ENCODE measurements around the gene PNN.
"Not testable (repeated sequence)": the region's sequence is repeated elsewhere in the genome, so short reads cannot be mapped to it uniquely, and the experiment has no call there.

The PNN gene

DNA sequence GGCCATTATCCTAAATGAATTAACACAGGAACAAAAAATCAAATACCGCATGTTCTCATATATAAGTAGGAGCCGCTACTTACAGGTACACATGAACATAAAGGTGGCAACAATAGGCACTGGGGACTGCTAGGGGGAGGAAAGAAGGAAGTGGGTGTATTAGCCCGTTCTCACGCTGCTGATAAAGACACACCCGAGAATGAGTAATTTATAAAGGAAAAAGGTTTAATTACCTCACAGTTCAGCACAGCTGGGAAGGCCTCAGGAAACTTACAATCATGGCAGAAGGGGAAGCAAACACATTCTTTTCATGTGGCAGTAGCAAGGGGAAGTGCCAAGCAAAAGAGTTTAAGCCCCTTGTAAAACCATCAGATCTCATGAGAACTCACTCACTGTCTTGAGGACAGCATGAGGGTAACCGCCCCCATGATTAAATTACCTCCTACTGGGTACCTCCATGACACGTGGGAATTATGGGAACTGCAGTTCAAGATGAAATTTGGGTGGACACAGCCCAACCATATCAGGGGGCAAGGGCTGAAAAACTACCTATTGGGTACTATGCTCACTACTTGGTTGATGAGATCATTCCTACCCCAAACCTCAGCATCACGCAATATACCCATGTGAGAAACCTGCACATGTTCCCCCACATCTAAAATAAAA, 42.3 kb downstream of the PNN start:
- Histone ChIP-seq H3K4me3 (ENCODE audit: low read length) (no peak overlapping the region), H3K27ac (ENCODE audit: low read length) (no peak overlapping the region), H3K27me3 (ENCODE audit: control insufficient read depth, insufficient read depth, low read length) (no peaks in the 10 kb centered on the region), H3K9ac (ENCODE audit: low read length) (no peak overlapping the region), H3K9me3 (ENCODE audit: control insufficient read depth, low read depth, low read length) (no peaks in the 10 kb centered on the region), H3K4me1 (ENCODE audit: control insufficient read depth, low read depth, low read length) (no peaks in the 10 kb centered on the region), H3K36me3 (ENCODE audit: control insufficient read depth, low read depth, low read length) (no peaks in the 10 kb centered on the region)

DNA sequence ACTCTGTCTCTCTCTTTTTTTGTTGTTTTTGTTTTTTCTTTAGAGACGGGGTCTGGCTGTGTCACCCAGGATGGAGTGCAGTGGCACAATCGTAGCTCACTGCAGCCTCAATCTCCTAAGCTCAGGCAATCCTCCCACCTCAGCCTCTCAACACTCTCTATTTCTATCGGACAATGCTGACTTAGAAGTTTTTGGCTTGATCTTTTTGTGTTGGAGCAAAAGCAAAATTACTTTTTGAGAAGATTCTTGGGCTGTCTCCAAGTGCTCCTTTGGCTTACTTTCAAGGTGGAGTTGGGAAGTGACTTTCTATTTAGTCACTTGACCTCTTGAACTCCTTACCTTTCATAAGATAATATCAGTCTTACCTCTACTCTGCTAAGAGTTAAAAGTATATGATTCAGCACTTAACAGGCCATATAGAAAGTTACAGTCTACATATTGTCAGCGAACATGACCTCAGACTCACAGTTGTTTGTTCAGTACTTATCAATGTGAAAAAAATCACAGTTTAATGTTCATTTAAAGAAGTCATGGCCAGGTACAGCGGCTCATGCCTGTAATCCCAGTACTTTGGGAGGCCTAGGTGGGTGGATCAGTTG, 43.2 kb downstream of the PNN start:
- no peaks in the 10 kb centered on the region for H3K9me3 ChIP-seq (ENCODE audit: control insufficient read depth, low read depth, low read length)
- H3K9ac ChIP-seq (ENCODE audit: low read length): no peak overlapping the region
- no peak overlapping the region for H3K4me3 ChIP-seq (ENCODE audit: low read length)
- H3K27me3 ChIP-seq (ENCODE audit: control insufficient read depth, insufficient read depth, low read length): no peaks in the 10 kb centered on the region
- no peaks in the 10 kb centered on the region for H3K4me1 ChIP-seq (ENCODE audit: control insufficient read depth, low read depth, low read length)
- H3K27ac ChIP-seq (ENCODE audit: low read length): no peak overlapping the region
- no peaks in the 10 kb centered on the region for H3K36me3 ChIP-seq (ENCODE audit: control insufficient read depth, low read depth, low read length)

DNA sequence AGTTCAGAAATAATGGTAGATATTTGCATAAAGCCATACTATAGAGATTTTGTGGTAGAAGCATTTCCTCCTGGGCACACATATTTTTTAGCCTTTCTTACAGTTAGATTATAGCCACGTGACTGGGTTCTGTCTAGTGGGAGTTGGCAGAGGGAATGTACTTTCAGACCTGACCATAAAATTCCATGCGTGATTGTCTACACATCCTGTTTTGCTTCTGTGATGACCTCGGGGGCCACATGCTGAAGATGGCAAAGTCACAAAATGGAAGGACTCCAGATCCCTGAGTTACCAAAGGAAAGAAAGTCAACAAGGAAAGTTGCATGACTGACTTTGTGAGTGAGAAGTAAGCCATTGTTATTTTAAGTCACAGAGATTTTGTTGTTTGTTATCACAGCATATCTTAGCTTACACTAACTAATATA, 44.0 kb downstream of the PNN start:
- H3K9ac ChIP-seq (ENCODE audit: low read length): no peak overlapping the region
- no peaks in the 10 kb centered on the region for H3K27me3 ChIP-seq (ENCODE audit: control insufficient read depth, insufficient read depth, low read length)
- no peaks in the 10 kb centered on the region for H3K4me1 ChIP-seq (ENCODE audit: control insufficient read depth, low read depth, low read length)
- no peaks in the 10 kb centered on the region for H3K36me3 ChIP-seq (ENCODE audit: control insufficient read depth, low read depth, low read length)
- H3K27ac ChIP-seq (ENCODE audit: low read length): no peak overlapping the region
- no peaks in the 10 kb centered on the region for H3K9me3 ChIP-seq (ENCODE audit: control insufficient read depth, low read depth, low read length)
- no peak overlapping the region for H3K4me3 ChIP-seq (ENCODE audit: low read length)

DNA sequence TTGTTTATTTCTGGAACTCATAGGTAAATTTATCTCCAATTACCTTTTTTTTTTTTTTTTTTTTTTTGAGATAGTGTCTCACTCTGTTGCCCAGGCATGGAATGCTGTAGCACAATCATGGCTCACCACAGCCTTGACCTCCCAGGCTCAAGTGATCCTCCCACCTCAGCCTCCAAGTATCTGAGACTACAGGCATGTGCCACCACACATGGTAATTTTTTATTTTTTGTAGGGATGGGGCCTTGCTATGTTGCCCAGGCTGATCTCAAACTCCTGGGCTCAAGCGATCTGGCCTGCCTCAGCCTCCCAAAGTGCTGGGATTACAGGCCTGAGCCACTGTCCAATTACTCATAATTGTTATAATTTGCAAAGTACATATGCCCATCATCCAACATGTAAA, 45.4 kb downstream of the PNN start:
- H3K4me1 ChIP-seq (ENCODE audit: control insufficient read depth, low read depth, low read length); H3K9me3 ChIP-seq (ENCODE audit: control insufficient read depth, low read depth, low read length); H3K27me3 ChIP-seq (ENCODE audit: control insufficient read depth, insufficient read depth, low read length); H3K36me3 ChIP-seq (ENCODE audit: control insufficient read depth, low read depth, low read length); H3K9ac ChIP-seq (ENCODE audit: low read length); H3K4me3 ChIP-seq (ENCODE audit: low read length); H3K27ac ChIP-seq (ENCODE audit: low read length): not testable (repeated sequence)

DNA sequence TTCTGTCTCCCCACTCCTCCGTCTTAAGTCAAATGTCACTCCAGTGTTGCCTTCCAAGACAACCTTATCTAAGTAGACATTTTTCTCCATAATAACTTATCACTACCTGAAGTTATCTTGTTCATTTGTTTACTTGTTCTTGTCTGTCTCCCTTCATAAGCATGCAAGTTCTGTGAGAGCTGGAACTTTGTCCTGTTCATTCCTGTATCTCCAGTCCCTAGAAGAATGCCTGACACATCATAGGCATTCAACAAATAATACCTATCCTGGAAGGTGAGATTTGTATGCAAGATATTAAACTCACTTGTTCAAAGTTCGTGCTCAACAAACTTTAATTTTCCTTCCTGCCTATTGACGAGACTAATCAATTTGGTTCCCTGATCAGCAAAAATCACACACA, 53.0 kb downstream of the PNN start:
- Histone ChIP-seq H3K9me3 (ENCODE audit: control insufficient read depth, low read depth, low read length) (no peaks in the 10 kb centered on the region), H3K9ac (ENCODE audit: low read length) (no peak overlapping the region), H3K4me1 (ENCODE audit: control insufficient read depth, low read depth, low read length) (no peaks in the 10 kb centered on the region), H3K4me3 (ENCODE audit: low read length) (no peak overlapping the region), H3K27ac (ENCODE audit: low read length) (no peak overlapping the region), H3K36me3 (ENCODE audit: control insufficient read depth, low read depth, low read length) (no peaks in the 10 kb centered on the region), H3K27me3 (ENCODE audit: control insufficient read depth, insufficient read depth, low read length) (no peaks in the 10 kb centered on the region)

DNA sequence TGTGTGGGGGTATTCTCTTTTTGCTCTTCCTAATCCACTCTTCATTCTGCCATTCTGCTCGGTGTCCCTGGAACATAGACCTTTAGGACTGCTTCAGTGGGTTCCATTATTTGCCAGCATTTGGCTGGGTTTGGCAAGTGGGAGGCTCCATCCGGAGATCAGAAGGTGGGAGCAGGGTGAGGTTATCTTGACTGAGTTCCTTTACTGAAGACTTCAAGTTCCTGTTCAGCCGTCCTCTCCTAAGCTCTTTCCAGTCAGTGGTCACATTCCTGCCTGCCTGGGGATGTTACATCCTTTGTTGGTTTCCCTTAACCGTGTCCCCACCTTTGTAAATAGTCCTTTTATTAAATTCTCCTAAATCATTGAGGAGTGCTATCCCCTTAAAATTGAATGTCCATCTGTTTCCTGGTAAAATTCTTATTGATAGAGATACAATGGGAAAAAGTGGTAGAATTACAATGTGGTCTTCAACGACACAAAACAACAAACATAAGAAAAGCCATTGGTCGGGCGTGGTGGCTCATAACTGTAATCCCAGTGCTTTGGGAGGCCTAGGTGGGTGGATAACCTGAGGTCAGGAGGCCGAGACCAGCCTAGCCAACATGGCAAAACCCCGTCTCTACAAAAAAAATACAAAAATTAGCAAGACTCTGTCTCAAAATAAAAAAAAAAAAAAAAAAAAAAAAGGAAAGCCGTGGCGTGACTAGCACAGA, 53.6 kb downstream of the PNN start:
- Histone ChIP-seq H3K9ac (ENCODE audit: low read length) (no peak overlapping the region), H3K4me1 (ENCODE audit: control insufficient read depth, low read depth, low read length) (no peaks in the 10 kb centered on the region), H3K4me3 (ENCODE audit: low read length) (no peak overlapping the region), H3K9me3 (ENCODE audit: control insufficient read depth, low read depth, low read length) (no peaks in the 10 kb centered on the region), H3K27ac (ENCODE audit: low read length) (no peak overlapping the region), H3K27me3 (ENCODE audit: control insufficient read depth, insufficient read depth, low read length) (no peaks in the 10 kb centered on the region), H3K36me3 (ENCODE audit: control insufficient read depth, low read depth, low read length) (no peaks in the 10 kb centered on the region)

DNA sequence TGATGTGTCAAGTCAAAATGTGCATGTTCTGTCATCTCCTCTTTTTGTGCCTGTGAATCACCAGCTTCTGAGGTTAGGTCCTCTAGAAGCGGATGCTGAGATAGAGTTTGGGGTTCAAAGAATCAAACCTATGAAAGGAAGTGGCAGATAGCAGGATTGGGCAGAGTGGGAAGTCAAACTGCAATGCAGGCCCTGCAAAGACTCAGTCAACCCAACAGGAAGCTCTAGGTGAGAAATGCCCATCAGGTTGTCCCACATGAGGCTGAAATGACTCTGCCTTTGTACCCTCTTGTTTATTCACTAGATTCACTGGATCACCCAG, 54.1 kb downstream of the PNN start:
- Histone ChIP-seq H3K9ac (ENCODE audit: low read length) (no peak overlapping the region), H3K4me1 (ENCODE audit: control insufficient read depth, low read depth, low read length) (no peaks in the 10 kb centered on the region), H3K36me3 (ENCODE audit: control insufficient read depth, low read depth, low read length) (no peaks in the 10 kb centered on the region), H3K4me3 (ENCODE audit: low read length) (no peak overlapping the region), H3K27me3 (ENCODE audit: control insufficient read depth, insufficient read depth, low read length) (no peaks in the 10 kb centered on the region), H3K27ac (ENCODE audit: low read length) (no peak overlapping the region), H3K9me3 (ENCODE audit: control insufficient read depth, low read depth, low read length) (no peaks in the 10 kb centered on the region)

DNA sequence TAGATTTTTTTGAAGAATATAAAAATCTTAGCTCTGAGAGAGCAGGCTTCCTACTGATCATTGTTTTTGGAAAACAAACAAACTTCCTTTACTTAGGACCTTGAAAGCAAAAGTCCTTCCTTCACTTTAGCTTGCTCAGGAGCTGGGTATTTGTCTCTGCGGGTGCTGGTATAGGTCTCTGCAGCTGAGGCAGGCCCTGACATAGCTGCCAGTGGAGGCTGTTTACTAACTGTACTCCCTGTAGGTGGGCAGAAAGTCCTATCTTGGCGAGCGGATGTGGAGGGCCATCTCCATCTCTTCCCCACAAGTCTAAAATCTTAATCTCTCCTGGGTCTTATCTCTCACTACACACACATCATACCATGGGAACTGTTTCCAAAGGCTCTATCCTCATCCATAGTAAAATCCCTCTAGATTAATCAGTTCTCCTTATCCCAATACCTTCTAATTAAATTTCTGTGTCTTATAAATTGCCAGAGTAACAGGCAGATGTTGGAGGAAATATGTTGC, 54.6 kb downstream of the PNN start:
- Histone ChIP-seq H3K4me1 (ENCODE audit: control insufficient read depth, low read depth, low read length) (no peaks in the 10 kb centered on the region), H3K9ac (ENCODE audit: low read length) (no peak overlapping the region), H3K27me3 (ENCODE audit: control insufficient read depth, insufficient read depth, low read length) (no peaks in the 10 kb centered on the region)

DNA sequence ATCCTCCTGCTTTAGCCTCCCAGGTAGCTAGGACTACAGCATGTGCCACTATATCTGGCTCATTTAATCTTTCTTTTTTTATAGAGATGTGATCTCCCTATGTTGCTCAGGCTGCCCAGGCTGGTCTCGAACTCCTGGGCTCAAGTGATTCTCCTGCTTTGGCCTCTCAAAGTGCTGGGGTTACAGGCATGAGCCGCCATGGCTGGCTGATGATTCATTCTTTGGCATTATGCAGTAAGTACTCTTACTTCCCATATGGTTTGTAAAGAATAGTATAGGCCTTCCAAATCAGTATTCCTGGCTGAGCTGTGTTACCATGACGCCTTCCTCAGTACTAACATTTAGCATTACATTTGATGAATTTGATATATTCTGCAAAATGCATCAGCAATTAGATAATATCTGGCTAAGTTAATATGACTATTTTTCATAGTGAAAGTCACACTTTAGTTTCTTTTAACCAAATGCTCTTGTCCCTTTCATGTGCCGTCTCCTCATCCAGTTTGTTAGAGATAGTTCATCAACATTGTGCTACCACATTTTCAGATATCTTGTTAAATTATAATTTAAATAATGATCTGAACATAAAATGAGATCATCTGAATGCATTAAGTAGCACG, 55.5 kb downstream of the PNN start:
- no peak overlapping the region for H3K27ac ChIP-seq (ENCODE audit: low read length)
- H3K9me3 ChIP-seq (ENCODE audit: control insufficient read depth, low read depth, low read length): no peaks in the 10 kb centered on the region
- no peak overlapping the region for H3K4me3 ChIP-seq (ENCODE audit: low read length)
- no peaks in the 10 kb centered on the region for H3K4me1 ChIP-seq (ENCODE audit: control insufficient read depth, low read depth, low read length)
- H3K36me3 ChIP-seq (ENCODE audit: control insufficient read depth, low read depth, low read length): no peaks in the 10 kb centered on the region
- H3K27me3 ChIP-seq (ENCODE audit: control insufficient read depth, insufficient read depth, low read length): no peaks in the 10 kb centered on the region
- no peak overlapping the region for H3K9ac ChIP-seq (ENCODE audit: low read length)

More for the DNA sequence above, 54.6 kb downstream of the PNN start:
- H3K27ac ChIP-seq (ENCODE audit: low read length): no peak overlapping the region
- H3K9me3 ChIP-seq (ENCODE audit: control insufficient read depth, low read depth, low read length): no peaks in the 10 kb centered on the region
- H3K36me3 ChIP-seq (ENCODE audit: control insufficient read depth, low read depth, low read length): no peaks in the 10 kb centered on the region
- no peak overlapping the region for H3K4me3 ChIP-seq (ENCODE audit: low read length)

DNA sequence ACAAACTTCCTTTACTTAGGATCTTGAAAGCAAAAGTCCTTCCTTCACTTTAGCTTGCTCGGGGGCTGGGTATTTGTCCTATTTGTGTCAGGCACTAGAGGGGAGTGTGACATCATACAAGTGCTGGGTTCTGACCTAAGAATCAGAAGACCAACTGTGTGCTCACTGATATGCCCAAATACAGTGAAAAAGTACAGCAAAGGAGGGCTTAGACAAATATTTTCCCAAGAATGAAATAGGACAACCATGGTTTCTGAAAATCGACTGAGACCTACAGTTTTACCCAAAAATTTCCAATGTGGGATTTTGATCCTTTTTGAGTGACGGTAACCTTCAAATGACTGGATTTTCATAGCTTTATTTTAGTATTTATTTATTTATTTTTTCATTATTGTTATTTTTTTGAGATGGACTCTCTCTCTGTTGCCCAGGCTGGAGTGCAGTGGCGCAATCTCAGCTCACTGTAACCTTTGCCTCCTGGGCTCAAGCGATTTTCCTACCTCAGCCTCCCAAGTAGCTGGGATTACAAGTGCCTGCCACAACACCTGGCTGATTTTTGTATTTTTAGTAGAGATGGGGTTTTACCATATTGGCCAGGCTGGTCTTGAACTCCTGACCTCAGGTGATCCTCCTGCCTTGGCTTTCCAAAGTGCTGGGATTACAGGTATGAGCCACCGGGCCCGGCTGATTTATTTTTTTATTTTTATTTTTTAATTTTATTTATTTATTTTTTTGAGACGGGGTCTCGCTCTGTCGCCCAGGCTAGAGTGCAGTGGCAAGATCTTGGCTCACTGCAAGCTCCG, 56.9 kb downstream of the PNN start:
- H3K27ac ChIP-seq (ENCODE audit: low read length); H3K9me3 ChIP-seq (ENCODE audit: control insufficient read depth, low read depth, low read length); H3K36me3 ChIP-seq (ENCODE audit: control insufficient read depth, low read depth, low read length); H3K9ac ChIP-seq (ENCODE audit: low read length); H3K4me1 ChIP-seq (ENCODE audit: control insufficient read depth, low read depth, low read length); H3K27me3 ChIP-seq (ENCODE audit: control insufficient read depth, insufficient read depth, low read length); H3K4me3 ChIP-seq (ENCODE audit: low read length): not testable (repeated sequence)

Measured in iPS-18a (cell line).